ENCODE measurements around the gene DENND4C. TPM values are rescaled to one million over a fixed set of nuclear protein-coding genes. Genes with fewer than 3 reads are reported as not detected.

Gene DENND4C
- total RNA-seq, 4 donors from 2014 or later, result 101 to 143 (median 110) TPM

GRCh38 chr9:19200229-19200628 is 30.3 kb upstream of the DENND4C start:
- in situ Hi-C loops (cut with MboI; ENCODE audit: low pct_ligation_motif_present in 1 of 4, low pct_unique_long_range_greater_than_20kb in 1 of 4, low sequenced_read_pairs in 3 of 4) (no loop called here), intact Hi-C loops (cut with DNase I; ENCODE audit: low total_unique reads) (no loop called here)
- peaks cover 5 to 48% (median 23%) of the 10 kb centered on the region in 4 donors for H3K4me1 ChIP-seq
- no peak for DNase-seq
- no peaks in the 10 kb centered on the region for H3K27me3 ChIP-seq
- no peak for TF ChIP-seq CTCF (IDR thresholded peaks at IDR 0.05)
- TF ChIP-seq POLR2AphosphoS5 (IDR thresholded peaks at IDR 0.05), result no peak
- no peak for TF ChIP-seq EP300 (IDR thresholded peaks at IDR 0.05; ENCODE audit: low read depth)
- no peak for TF ChIP-seq POLR2A (IDR thresholded peaks at IDR 0.05)
- no peak overlapping the region for H3K4me3 ChIP-seq
- no peaks in the 10 kb centered on the region for H3K36me3 ChIP-seq
- H3K9me3 ChIP-seq, result no peaks in the 10 kb centered on the region
- 64 to 73% methylated on average over 7 of the region's 8 CpGs for WGBS, 2 donors (ENCODE audit: low coverage in 1 of 2)
- H3K27ac ChIP-seq, result peak overlapping the region in 2 of 4 donors; percentile 28 to 45

GRCh38 chr9:19201899-19202891 is 28.3 kb upstream of the DENND4C start:
- peak overlapping the region; percentile 68 to 80 (median 76) for H3K27ac ChIP-seq
- H3K9me3 ChIP-seq, result no peaks in the 10 kb centered on the region
- H3K36me3 ChIP-seq, result no peaks in the 10 kb centered on the region
- no peak for TF ChIP-seq POLR2A (IDR thresholded peaks at IDR 0.05)
- no peak for TF ChIP-seq CTCF (IDR thresholded peaks at IDR 0.05)
- TF ChIP-seq POLR2AphosphoS5 (IDR thresholded peaks at IDR 0.05), result peak in 1 of 3 donors; percentile 32
- TF ChIP-seq EP300 (IDR thresholded peaks at IDR 0.05; ENCODE audit: low read depth), result peak; percentile 41
- DNase-seq, result peak; percentile 53
- no peak overlapping the region for H3K4me3 ChIP-seq
- no peaks in the 10 kb centered on the region for H3K27me3 ChIP-seq
- intact Hi-C loops (cut with DNase I; ENCODE audit: low total_unique reads), result no loop called here
- in situ Hi-C loops (cut with MboI; ENCODE audit: low pct_ligation_motif_present in 1 of 4, low pct_unique_long_range_greater_than_20kb in 1 of 4, low sequenced_read_pairs in 3 of 4), result no loop called here
- H3K4me1 ChIP-seq, result peaks cover 5 to 48% (median 23%) of the 10 kb centered on the region in 4 donors
- WGBS, 2 donors (ENCODE audit: low coverage in 1 of 2), result 17 to 46% methylated on average over 3 to 13 of the region's 13 CpGs

GRCh38 chr9:19203058-19203457 is 27.4 kb upstream of the DENND4C start:
- intact Hi-C loops (cut with DNase I; ENCODE audit: low total_unique reads) (no loop called here), in situ Hi-C loops (cut with MboI; ENCODE audit: low pct_ligation_motif_present in 1 of 4, low pct_unique_long_range_greater_than_20kb in 1 of 4, low sequenced_read_pairs in 3 of 4) (no loop called here)
- Histone ChIP-seq H3K9me3 (no peaks in the 10 kb centered on the region), H3K4me1 (peaks cover 5 to 48% (median 23%) of the 10 kb centered on the region in 4 donors), H3K36me3 (no peaks in the 10 kb centered on the region), H3K4me3 (no peak overlapping the region), H3K27ac (peak overlapping the region in 3 of 4 donors; percentile 68 to 80 (median 77)), H3K27me3 (no peaks in the 10 kb centered on the region)
- no peak for TF ChIP-seq CTCF (IDR thresholded peaks at IDR 0.05)
- TF ChIP-seq EP300 (IDR thresholded peaks at IDR 0.05; ENCODE audit: low read depth), result no peak
- TF ChIP-seq POLR2A (IDR thresholded peaks at IDR 0.05), result no peak
- no peak for TF ChIP-seq POLR2AphosphoS5 (IDR thresholded peaks at IDR 0.05)
- WGBS, 2 donors (ENCODE audit: low coverage in 1 of 2), result 81 to 100% methylated on average over 1 to 5 of the region's 5 CpGs
- no peak for DNase-seq

GRCh38 chr9:19208653-19209052 is 21.8 kb upstream of the DENND4C start:
- no peak for DNase-seq
- H3K27me3 ChIP-seq, result no peaks in the 10 kb centered on the region
- no peak overlapping the region for H3K27ac ChIP-seq
- intact Hi-C loops (cut with DNase I; ENCODE audit: low total_unique reads), result no loop called here
- TF ChIP-seq CTCF (IDR thresholded peaks at IDR 0.05), result no peak
- TF ChIP-seq POLR2AphosphoS5 (IDR thresholded peaks at IDR 0.05), result no peak
- TF ChIP-seq POLR2A (IDR thresholded peaks at IDR 0.05), result no peak
- no peak for TF ChIP-seq EP300 (IDR thresholded peaks at IDR 0.05; ENCODE audit: low read depth)
- 72% methylated on average over 1 of the region's 1 CpG; no CpG with 5 or more reads in 1 of the 2 donors for WGBS, 2 donors (ENCODE audit: low coverage in 1 of 2)
- in situ Hi-C loops (cut with MboI; ENCODE audit: low pct_ligation_motif_present in 1 of 4, low pct_unique_long_range_greater_than_20kb in 1 of 4, low sequenced_read_pairs in 3 of 4), result no loop called here
- H3K4me1 ChIP-seq, result no peaks in the 10 kb centered on the region
- no peaks in the 10 kb centered on the region for H3K36me3 ChIP-seq
- no peaks in the 10 kb centered on the region for H3K9me3 ChIP-seq
- H3K4me3 ChIP-seq, result no peak overlapping the region

Measured in transverse colon (tissue), 4 donors.